HCT116 (cell line): ENCODE results near the gene HACD3. TPM values are rescaled to one million over a fixed set of nuclear protein-coding genes. Genes with fewer than 3 reads are reported as not detected.

ENCODE experiments used
- ATAC-seq: fragments of 200-7000 bp; cut with Tn5 transposase; 2 replicates; pipeline ENCODE4 v1.9.1; 2020; ENCODE audit warnings: mild to moderate bottlenecking, moderate library complexity
- BruUV-seq: library from RNA; stranded (reverse); fragments of 400-500 nt; replicated peaks from 2 replicates; lab custom pipeline; 2021; lab: Mats Ljungman, UMichigan
- CTCF ChIA-PET: fragments of 300-600 bp; sonication (Branson Sonifier 250); formaldehyde crosslinking; loops from one replicate; lab custom pipeline; 2021; ENCODE audit warnings: antibody characterized with exemption; lab: Charles Lee
- POLR2A ChIA-PET: fragments of 300-600, 350-600 bp; sonication (Branson Sonifier 250); formaldehyde crosslinking; loops from one replicate; lab custom pipeline; 2021; ENCODE audit warnings: antibody characterized with exemption; lab: Charles Lee
- RAD21 ChIA-PET, 2 experiments: fragments of 300-600 bp; sonication (Branson Sonifier 250); formaldehyde crosslinking; loops; one replicate each; lab custom pipeline; 2023; ENCODE audit warnings: low total read pairs in 2 of 2; ENCODE audit not compliant: uncharacterized antibody in 2 of 2, unreplicated experiment in 2 of 2, low non-redundant PET in 1 of 2; lab: Charles Lee
- DNase-seq: peaks from one replicate; pipeline ENCODE4 v3.0.0-alpha.2; 2010; ENCODE audit warnings: low read depth, low spot score
- H2AFZ ChIP-seq: fragments of 200-600 bp; shearing (Covaris generic), sonication (generic); 2 replicates; pipeline ENCODE4 v1.6.1; 2017; ENCODE audit warnings: low read depth, mixed run types, mixed read lengths, antibody characterized with exemption, low read length; ENCODE audit not compliant: poor library complexity, severe bottlenecking
- H3K27ac ChIP-seq: 2 replicates; pipeline ENCODE4 v1.5.1; 2012; ENCODE audit warnings: low read depth, low read length
- H3K27me3 ChIP-seq: fragments of 200-600 bp; sonication (generic); 2 replicates; pipeline ENCODE4 v1.6.1; 2016; ENCODE audit warnings: mixed run types, low read length, mixed read lengths; ENCODE audit not compliant: insufficient read depth
- H3K36me3 ChIP-seq, 2 experiments: fragments of 200-500 bp in 1 of 2; fragments of 200-600 bp in 1 of 2; sonication (Bioruptor generic) in 1 of 2; sonication (generic) in 1 of 2; 2 replicates each; pipeline versions ENCODE4 v1.5.1 to v1.6.1; 2014 to 2016; ENCODE audit warnings: low read length in 2 of 2, inconsistent platforms in 1 of 2, mixed read lengths in 1 of 2, mixed run types in 1 of 2; ENCODE audit not compliant: insufficient read depth in 2 of 2, control insufficient read depth in 1 of 2
- H3K4me1 ChIP-seq, 2 experiments: fragments of 200-600 bp in 1 of 2; sonication (generic) in 1 of 2; 2 replicates each; pipeline versions ENCODE4 v1.5.1 to v1.6.1; 2012 to 2017; ENCODE audit warnings: low read length in 2 of 2, inconsistent platforms in 1 of 2, mild to moderate bottlenecking in 1 of 2, mixed read lengths in 1 of 2, mixed run types in 1 of 2, moderate library complexity in 1 of 2; ENCODE audit not compliant: insufficient read depth in 2 of 2, control insufficient read depth in 1 of 2
- H3K4me2 ChIP-seq: fragments of 200-600 bp; sonication (generic); 2 replicates; pipeline ENCODE4 v1.6.1; 2017; ENCODE audit warnings: mixed run types, low read length, mixed read lengths
- H3K4me3 ChIP-seq, 2 experiments: fragments of 200-600 bp in 1 of 2; sonication (generic) in 1 of 2; replicated peaks in 1 of 2; 2 replicates each; pipeline ENCODE4 v1.5.1; 2011 to 2016; ENCODE audit warnings: low read length in 2 of 2, control low read depth in 1 of 2, low read depth in 1 of 2, mild to moderate bottlenecking in 1 of 2, mixed read lengths in 1 of 2, mixed run types in 1 of 2
- H3K79me2 ChIP-seq: fragments of 200-600 bp; sonication (generic); 2 replicates; pipeline ENCODE4 v1.6.1; 2017; ENCODE audit warnings: mild to moderate bottlenecking, mixed run types, low read length, moderate library complexity, mixed read lengths; ENCODE audit not compliant: insufficient read depth
- H3K9ac ChIP-seq: fragments of 200-600 bp; sonication (generic); 2 replicates; pipeline ENCODE4 v1.6.1; 2016; ENCODE audit warnings: low read length, mixed read lengths
- H3K9me2 ChIP-seq: fragments of 200-600 bp; sonication (generic), shearing (Covaris generic); 2 replicates; pipeline ENCODE4 v1.6.1; 2017; ENCODE audit warnings: mixed run types, mild to moderate bottlenecking, moderate library complexity; ENCODE audit not compliant: insufficient read depth
- H3K9me3 ChIP-seq, 2 experiments: fragments of 200-500 bp in 1 of 2; fragments of 200-600 bp in 1 of 2; sonication (Bioruptor generic) in 1 of 2; sonication (generic) in 1 of 2; 2 replicates each; pipeline ENCODE4 v1.6.1; 2014 to 2017; ENCODE audit warnings: low read length in 2 of 2, mixed read lengths in 2 of 2, inconsistent platforms in 1 of 2, low read depth in 1 of 2, mild to moderate bottlenecking in 1 of 2, mixed run types in 1 of 2, moderate library complexity in 1 of 2; ENCODE audit not compliant: control insufficient read depth in 1 of 2, insufficient read depth in 1 of 2
- H4K20me1 ChIP-seq: fragments of 200-600 bp; sonication (generic), shearing (Covaris generic); 2 replicates; pipeline ENCODE4 v1.6.1; 2017; ENCODE audit warnings: mixed run types, mild to moderate bottlenecking, moderate library complexity; ENCODE audit not compliant: insufficient read depth
- CEBPB ChIP-seq: IDR thresholded peaks from 2 replicates; pipeline ENCODE4 v1.6.1; 2012; ENCODE audit warnings: low read depth
- ELF1 ChIP-seq: IDR thresholded peaks from 2 replicates; pipeline ENCODE4 v1.6.1; 2012; ENCODE audit warnings: low read depth, borderline replicate concordance
- FOSL1 ChIP-seq: IDR thresholded peaks from 2 replicates; pipeline ENCODE4 v1.6.1; 2012; ENCODE audit warnings: low read depth
- JUND ChIP-seq: IDR thresholded peaks from 2 replicates; pipeline ENCODE4 v1.6.1; 2012
- MAX ChIP-seq: IDR thresholded peaks from 2 replicates; pipeline ENCODE4 v1.6.1; 2012
- POLR2A ChIP-seq: IDR thresholded peaks from 2 replicates; pipeline ENCODE4 v1.7.0; 2011; ENCODE audit warnings: borderline replicate concordance; ENCODE audit not compliant: insufficient read depth, insufficient read length; ENCODE audit errors: extremely low read depth
- SIN3A ChIP-seq: IDR thresholded peaks from 2 replicates; pipeline ENCODE4 v1.6.1; 2012; ENCODE audit warnings: low read depth
- YY1 ChIP-seq: IDR thresholded peaks from 2 replicates; pipeline ENCODE4 v1.6.1; 2011; ENCODE audit warnings: low read length, low read depth, moderate library complexity, mild to moderate bottlenecking; ENCODE audit not compliant: insufficient replicate concordance; ENCODE audit errors: extremely low read depth
- intact Hi-C: fragments of 100-400 bp; cut with micrococcal nuclease; formaldehyde crosslinking; loops from 2 replicates; pipeline ENCODE4 v1.10.0; 2022
- total RNA-seq: library from RNA; stranded (reverse); gene quantifications from one replicate; pipeline ENCODE4 v1.2.1, GENCODE V29; 2021; ENCODE audit not compliant: unreplicated experiment
- TF ChIP-seq, protein P1 (sequence below): IDR thresholded peaks from 2 replicates; pipeline ENCODE4 v1.6.1; 2012
- TF ChIP-seq, protein P2 (sequence below): IDR thresholded peaks from 2 replicates; pipeline ENCODE4 v1.6.1; 2011; ENCODE audit warnings: mild to moderate bottlenecking, low read length, moderate library complexity; ENCODE audit not compliant: insufficient replicate concordance; ENCODE audit errors: extremely low read depth
- TF ChIP-seq, protein P3 (sequence below): IDR thresholded peaks from 2 replicates; pipeline ENCODE4 v1.6.1; 2012; ENCODE audit warnings: low read depth

Gene HACD3
- total RNA-seq, 1 experiment from 2014 or later: 57.5 TPM

GRCh38 chr15:65618560-65619109, 88.4 kb downstream of the HACD3 start:
- TF ChIP-seq MAX (no peak), JUND (no peak), SIN3A (no peak), FOSL1 (no peak), POLR2A (no peak), CEBPB (no peak), YY1 (no peak), ELF1 (no peak)
- TF ChIP-seq, protein P1, sequence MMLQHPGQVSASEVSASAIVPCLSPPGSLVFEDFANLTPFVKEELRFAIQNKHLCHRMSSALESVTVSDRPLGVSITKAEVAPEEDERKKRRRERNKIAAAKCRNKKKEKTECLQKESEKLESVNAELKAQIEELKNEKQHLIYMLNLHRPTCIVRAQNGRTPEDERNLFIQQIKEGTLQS: no peak
- TF ChIP-seq, protein P2, sequence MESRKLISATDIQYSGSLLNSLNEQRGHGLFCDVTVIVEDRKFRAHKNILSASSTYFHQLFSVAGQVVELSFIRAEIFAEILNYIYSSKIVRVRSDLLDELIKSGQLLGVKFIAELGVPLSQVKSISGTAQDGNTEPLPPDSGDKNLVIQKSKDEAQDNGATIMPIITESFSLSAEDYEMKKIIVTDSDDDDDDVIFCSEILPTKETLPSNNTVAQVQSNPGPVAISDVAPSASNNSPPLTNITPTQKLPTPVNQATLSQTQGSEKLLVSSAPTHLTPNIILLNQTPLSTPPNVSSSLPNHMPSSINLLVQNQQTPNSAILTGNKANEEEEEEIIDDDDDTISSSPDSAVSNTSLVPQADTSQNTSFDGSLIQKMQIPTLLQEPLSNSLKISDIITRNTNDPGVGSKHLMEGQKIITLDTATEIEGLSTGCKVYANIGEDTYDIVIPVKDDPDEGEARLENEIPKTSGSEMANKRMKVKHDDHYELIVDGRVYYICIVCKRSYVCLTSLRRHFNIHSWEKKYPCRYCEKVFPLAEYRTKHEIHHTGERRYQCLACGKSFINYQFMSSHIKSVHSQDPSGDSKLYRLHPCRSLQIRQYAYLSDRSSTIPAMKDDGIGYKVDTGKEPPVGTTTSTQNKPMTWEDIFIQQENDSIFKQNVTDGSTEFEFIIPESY: no peak
- TF ChIP-seq, protein P3, sequence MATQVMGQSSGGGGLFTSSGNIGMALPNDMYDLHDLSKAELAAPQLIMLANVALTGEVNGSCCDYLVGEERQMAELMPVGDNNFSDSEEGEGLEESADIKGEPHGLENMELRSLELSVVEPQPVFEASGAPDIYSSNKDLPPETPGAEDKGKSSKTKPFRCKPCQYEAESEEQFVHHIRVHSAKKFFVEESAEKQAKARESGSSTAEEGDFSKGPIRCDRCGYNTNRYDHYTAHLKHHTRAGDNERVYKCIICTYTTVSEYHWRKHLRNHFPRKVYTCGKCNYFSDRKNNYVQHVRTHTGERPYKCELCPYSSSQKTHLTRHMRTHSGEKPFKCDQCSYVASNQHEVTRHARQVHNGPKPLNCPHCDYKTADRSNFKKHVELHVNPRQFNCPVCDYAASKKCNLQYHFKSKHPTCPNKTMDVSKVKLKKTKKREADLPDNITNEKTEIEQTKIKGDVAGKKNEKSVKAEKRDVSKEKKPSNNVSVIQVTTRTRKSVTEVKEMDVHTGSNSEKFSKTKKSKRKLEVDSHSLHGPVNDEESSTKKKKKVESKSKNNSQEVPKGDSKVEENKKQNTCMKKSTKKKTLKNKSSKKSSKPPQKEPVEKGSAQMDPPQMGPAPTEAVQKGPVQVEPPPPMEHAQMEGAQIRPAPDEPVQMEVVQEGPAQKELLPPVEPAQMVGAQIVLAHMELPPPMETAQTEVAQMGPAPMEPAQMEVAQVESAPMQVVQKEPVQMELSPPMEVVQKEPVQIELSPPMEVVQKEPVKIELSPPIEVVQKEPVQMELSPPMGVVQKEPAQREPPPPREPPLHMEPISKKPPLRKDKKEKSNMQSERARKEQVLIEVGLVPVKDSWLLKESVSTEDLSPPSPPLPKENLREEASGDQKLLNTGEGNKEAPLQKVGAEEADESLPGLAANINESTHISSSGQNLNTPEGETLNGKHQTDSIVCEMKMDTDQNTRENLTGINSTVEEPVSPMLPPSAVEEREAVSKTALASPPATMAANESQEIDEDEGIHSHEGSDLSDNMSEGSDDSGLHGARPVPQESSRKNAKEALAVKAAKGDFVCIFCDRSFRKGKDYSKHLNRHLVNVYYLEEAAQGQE: no peak
- no peak overlapping the region for H3K9ac ChIP-seq
- POLR2A ChIA-PET: no interaction called here
- no peaks in the 10 kb centered on the region for H3K4me1 ChIP-seq
- ATAC-seq (no peak), DNase-seq (no peak)
- H3K27me3 ChIP-seq: no peaks in the 10 kb centered on the region
- no peaks in the 10 kb centered on the region for H3K36me3 ChIP-seq
- RAD21 ChIA-PET: no interaction called here
- no peak overlapping the region for H3K4me3 ChIP-seq
- no peaks in the 10 kb centered on the region for H3K9me2 ChIP-seq
- H3K27ac ChIP-seq: no peak overlapping the region
- BruUV-seq: no TSS peak
- CTCF ChIA-PET: no interaction called here
- H3K9me3 ChIP-seq: no peaks in the 10 kb centered on the region
- H3K79me2 ChIP-seq: no peaks in the 10 kb centered on the region
- H3K4me2 ChIP-seq: no peak overlapping the region
- H2AFZ ChIP-seq: no peak overlapping the region
- no peaks in the 10 kb centered on the region for H4K20me1 ChIP-seq
- intact Hi-C loops: no loop called here
